Lower leg skin (tissue), 3 donors: ENCODE results near the gene ESPN.

Experiments used
- POLR2A ChIP-seq, 2 donors: fragments of 450-650 bp; IDR thresholded peaks; one replicate each; pipeline ENCODE4 v1.6.1; 2016 to 2017; ENCODE audit warnings: antibody characterized with exemption in 2 of 2, mild to moderate bottlenecking in 1 of 2, moderate library complexity in 1 of 2
- TF ChIP-seq, protein P1 (sequence below), 3 donors: fragments of 450-650 bp; IDR thresholded peaks; one replicate each; pipeline ENCODE4 v1.5.1; 2016; ENCODE audit warnings: antibody characterized with exemption in 3 of 3, mild to moderate bottlenecking in 3 of 3, moderate library complexity in 2 of 3

DNA sequence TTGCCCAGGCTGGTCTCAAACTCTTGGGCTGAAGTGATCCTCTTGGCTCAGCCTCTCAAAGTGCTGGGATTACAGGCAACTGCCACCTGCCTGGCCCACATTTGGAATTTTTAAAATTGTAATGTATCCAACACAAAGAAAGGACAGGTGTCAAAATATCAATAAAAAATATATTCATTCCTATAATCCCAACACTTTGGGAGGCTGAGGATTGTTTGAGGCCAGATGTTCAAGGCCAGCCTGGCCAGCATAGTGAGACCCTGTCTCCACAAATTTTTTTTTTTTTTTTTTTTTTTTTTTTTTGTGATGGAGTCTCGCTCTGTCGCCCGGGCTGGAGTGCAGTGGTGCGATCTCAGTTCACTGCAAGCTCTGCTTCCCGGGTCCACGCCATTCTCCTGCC, 14.8 kb upstream of the ESPN start:
- TF ChIP-seq, protein P1, sequence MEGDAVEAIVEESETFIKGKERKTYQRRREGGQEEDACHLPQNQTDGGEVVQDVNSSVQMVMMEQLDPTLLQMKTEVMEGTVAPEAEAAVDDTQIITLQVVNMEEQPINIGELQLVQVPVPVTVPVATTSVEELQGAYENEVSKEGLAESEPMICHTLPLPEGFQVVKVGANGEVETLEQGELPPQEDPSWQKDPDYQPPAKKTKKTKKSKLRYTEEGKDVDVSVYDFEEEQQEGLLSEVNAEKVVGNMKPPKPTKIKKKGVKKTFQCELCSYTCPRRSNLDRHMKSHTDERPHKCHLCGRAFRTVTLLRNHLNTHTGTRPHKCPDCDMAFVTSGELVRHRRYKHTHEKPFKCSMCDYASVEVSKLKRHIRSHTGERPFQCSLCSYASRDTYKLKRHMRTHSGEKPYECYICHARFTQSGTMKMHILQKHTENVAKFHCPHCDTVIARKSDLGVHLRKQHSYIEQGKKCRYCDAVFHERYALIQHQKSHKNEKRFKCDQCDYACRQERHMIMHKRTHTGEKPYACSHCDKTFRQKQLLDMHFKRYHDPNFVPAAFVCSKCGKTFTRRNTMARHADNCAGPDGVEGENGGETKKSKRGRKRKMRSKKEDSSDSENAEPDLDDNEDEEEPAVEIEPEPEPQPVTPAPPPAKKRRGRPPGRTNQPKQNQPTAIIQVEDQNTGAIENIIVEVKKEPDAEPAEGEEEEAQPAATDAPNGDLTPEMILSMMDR (IDR thresholded peaks at IDR 0.05), result no peak
- TF ChIP-seq POLR2A (IDR thresholded peaks at IDR 0.05), result no peak
